NCI-H460 (cell line): Measurements from ENCODE around the gene KLF4. TPM values are rescaled to one million over a fixed set of nuclear protein-coding genes. Genes with fewer than 3 reads are reported as not detected.
"Not testable (repeated sequence)": the region's sequence is repeated elsewhere in the genome, so short reads cannot be mapped to it uniquely, and the experiment has no call there.

Experiments used
- DNase-seq: peaks from one replicate; pipeline ENCODE4 v3.0.0-alpha.2; 2016; ENCODE audit warnings: low read depth; ENCODE audit errors: extremely low read depth
- polyA plus RNA-seq: library from polyadenylated mRNA; depleted of rRNA; stranded (reverse); fragments of >200 nt; gene quantifications from 2 replicates; pipeline ENCODE4 v1.2.3, GENCODE V29; 2014; cell fraction: nucleus; rRNA removed
- total RNA-seq: library from RNA; depleted of rRNA; stranded (reverse); fragments of >200 nt; shearing (Covaris generic); gene quantifications from 2 replicates; pipeline ENCODE4 v1.2.3, GENCODE V29; 2014; rRNA removed

KLF4 gene
- 95.9 and 100 TPM in 2 replicates for total RNA-seq
- polyA plus RNA-seq: 81.5 and 87.6 TPM in 2 replicates

GRCh38 chr9:107489687-107490605 lies at the start of gene KLF4:
KLF4 (minus strand) TSS chr9:107489769; CDS start chr9:107489172, 597 bp downstream.
- peak; percentile 96 for DNase-seq

- no peak for DNase-seq
These were observed 46.9 kb upstream of the KLF4 start for GRCh38 chr9:107536462-107536861.

DNA sequence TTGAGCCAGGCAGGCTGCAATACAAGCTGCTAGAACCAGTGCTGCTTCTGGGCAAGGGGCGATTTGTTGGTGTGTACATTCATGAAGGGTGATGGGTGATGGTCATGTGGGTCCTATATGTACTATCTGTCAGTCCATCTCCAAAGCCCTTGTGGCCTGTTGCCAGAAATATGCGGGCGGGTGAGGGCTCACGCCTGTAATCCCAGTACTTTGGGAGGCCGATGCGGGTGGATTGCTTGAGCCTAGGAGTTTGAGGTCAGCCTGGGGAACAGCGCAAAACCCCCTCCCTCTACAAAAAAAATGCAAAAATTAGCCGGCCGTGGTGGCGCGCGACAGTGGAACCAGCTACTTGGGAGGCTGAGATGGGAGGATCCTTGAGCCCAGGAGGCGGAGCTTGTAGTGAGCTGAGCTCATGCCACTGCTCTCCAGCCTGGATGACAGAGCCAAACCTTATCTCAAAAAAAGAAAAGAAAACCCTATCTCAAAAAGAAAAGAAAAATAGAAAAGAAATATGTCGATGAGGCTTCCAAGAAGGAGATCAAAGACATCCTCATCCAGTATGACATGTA lies 45.0 kb upstream of the KLF4 start:
- DNase-seq: no peak

DNA sequence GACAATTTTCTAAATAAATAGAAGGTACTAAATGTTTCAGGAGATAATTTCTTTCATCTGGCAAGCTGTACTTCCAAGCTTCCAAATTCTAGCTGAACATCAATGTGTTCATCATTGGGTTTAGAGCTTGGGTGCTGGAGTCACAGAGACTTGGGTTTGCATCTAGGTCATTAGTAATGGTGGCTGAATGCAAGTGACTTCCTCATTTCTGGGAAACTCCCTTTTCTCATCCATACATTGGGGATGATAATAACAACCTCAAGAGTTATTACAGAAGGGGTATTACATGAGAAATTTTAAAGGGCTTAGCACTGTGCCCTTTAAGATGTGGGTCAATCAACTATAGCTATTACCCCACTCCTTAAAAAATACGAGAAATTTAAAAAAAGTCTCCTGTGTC lies 41.1 kb upstream of the KLF4 start:
- no peak for DNase-seq

DNA sequence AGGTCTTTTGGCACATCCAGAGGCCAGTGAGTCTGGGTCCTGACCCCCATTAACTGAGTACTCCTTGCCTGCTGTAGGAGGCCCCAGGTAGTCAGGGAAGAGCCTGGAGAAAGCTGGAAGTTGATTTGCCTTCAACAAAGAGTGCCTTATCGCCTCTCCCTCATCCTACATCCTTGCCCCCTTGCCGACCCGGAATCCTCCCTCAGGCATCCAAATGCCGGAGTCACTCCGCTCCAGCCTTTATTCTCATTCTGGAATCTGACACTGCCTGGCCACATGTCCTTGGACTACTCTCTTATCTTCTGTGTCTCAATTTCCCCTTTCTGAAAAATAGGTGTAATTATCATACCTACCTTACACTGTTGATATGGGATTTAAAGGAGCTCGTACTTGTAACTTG lies 39.1 kb upstream of the KLF4 start:
- DNase-seq: no peak

- no peak for DNase-seq
These were observed 34.0 kb upstream of the KLF4 start for GRCh38 chr9:107523539-107523938.

DNA sequence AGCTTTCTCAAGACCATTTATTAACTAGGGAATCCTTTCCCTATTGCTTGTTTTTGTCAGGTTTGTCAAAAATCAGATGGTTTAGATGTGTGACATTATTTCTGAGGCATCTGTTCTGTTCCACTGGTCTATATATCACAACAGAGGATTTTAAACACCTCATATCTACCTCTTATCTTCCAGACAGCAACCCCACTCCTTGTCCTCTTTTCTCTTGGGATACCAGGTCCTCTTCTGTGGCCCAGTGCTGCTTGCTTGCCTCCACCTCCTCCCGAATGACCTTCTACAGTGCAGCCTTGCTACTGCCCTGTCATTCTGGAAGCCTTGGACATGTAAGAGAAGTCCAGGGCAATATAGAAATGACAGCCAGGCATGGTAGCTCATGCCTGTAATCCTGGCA lies 30.6 kb upstream of the KLF4 start:
- DNase-seq: no peak

DNA sequence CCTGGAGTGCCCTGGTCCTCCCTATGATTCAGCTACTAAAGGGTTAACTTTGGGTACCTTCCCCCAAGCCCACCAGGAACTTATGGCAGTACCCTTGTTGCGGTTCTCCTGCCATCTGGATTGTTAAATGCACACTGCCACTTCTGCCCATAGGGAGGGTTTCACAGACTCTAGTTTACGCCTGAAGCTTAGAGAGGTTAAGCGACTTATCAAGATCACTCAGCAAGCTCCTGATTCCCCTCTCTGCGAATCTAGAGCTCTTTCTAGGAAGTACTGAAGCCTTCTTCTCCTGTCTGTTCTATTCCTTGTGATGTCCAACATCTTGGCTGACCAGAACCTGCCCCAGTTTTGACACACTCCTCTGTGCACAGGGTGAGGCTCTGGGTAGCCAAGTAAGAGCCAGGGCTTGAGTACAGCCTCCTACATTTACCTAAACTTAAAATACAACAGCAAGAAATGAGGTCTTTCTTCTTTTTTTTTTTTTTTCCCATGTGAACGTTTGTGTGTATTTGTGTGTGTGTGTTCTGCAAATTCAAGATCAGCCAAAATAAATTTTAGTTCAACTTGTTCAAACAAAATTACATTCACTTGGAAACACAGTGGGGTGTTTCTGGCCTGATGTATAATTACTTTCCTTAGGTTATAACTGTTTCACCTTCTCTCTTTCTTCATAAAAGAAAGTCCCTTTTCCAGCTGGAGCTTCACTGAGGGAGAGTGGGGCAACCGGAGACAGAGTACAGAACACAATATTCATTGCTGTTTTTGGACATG lies 28.7 kb upstream of the KLF4 start:
- DNase-seq: no peak

DNA sequence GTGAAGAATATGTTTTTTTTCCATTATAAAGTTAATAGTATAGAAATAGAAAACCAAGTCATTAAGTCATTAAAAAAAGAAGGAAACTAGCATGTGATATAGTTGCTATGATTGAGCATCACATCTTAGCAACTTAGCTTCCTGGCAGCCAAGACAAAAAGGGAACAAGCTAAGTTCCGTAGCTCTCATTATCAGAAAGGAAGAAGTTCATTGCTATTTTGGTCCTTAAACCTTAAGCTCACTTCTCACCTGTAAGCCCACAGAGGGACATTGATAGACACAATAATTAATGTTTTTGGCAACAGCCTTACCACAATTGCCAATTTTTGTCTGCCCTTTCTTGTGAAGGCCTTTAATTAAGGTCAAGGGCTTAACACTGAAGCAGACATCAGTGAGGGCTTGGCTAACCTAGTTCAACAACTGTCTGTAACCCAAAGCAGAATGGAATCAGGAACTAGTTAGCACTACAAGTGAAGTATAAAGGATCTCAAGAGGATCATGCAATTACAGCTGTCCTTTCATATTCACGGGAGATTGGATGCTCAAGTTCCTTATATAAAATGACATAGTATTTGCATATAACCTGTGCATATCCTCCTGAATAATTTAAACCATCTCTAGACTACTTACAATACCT lies 24.0 kb upstream of the KLF4 start:
- DNase-seq: no peak

DNA sequence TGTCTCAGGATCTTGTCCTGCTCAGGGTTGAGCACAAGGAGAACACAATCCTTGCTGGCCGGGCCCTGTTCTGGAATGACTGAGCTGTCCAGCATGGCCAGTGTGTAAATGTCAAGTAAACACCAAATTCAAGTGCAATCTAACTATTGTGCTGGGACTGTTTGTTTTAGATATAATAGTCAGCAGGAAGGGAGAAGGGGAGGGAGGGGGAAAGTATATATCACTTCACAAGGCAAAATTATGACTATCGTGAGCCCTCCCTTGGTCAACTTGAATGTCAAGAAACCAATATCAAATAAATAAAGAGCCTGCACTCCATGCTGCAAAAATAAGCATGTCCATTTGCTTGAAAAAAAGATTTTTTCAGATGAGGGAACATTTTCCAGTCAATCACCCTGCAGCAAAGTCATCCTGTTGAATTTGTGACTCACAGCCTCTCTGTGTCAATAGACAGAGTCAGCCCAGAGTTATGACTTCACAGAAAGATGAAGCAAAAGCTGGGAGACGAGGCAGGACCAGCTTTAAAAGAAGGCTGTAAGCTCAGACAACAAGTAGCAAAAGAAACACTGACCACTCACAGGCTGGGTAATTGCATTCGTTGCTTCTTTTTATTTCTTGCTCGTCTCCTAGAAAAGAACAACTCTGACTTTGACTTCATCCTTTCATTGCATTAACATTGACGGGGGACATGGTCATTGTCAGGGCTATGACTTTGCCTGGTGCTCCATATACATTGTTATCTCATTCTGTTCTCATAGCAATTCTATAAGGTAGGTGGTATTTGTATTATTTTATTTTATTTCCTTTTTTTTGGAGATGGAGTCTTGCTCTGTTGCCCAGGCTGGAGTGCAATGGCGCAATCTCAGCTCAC lies 15.3 kb upstream of the KLF4 start:
- DNase-seq: peak; percentile 95

DNA sequence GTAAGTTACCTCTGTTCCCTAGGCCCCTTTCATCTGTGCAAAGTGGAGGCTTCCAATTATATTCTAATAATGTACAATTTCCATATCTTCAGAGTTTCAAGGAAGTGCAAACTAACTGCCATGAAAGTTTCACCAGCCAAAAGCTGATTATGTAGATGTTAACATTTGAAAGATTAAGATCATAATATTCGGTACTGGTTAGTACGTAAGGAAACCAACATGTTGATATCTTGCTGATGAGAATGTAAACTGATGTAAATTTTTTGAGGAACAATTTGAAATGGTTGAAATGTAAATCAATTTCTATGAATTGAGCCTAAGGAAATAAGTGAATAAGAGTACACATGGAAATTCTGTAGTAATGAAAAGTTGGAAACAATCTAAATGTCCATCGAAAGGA lies 12.9 kb upstream of the KLF4 start:
- DNase-seq: no peak

- DNase-seq: not testable (repeated sequence)
These were observed 11.0 kb upstream of the KLF4 start for GRCh38 chr9:107500421-107501200.

DNA sequence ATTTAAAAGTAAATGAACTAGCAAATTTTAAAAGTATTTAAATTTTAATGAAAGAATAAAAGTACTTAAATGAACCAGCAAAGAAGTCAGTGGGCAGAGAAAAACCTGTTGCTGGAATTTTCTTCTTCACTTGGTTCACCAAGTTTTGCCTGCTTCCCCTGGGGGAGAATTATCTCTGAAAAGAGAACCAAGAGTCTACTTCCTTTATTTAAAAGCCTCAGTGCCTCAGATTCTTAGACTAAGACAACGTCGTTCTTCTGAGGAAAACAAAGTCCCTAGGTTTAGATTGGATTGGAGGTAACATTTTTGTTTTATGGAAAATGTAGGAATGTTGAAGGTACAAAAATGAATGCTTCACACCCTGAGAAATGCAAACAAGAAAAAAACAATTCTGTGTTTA lies 7.4 kb upstream of the KLF4 start:
- no peak for DNase-seq

DNA sequence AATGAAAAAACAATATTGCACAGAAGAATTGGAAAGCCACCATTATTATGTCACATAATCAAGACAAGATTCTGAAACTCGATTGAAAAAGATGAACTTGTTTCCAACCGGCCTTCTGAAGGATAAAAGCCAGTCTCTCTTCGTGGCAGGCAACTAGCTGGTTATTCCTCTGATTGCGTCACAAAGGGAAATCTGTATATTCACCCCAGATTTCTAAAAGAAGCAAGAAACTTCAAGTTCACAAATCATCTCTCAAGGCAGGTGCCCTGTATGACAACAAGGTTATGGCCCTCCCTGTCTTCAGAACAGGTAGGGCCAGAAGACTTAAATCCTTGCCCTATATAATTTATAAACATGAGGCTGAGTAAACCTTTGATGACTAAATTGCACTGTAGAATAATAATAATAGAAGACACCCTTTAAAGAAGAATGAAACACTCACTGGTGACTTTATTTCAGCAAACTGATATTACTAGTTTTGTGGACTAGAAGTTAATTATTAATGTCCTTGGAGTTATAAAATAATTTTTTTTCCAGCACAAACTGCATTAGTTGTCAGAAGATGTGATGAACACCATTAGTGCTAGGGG lies 2.9 kb upstream of the KLF4 start:
- no peak for DNase-seq

GRCh38 chr9:107491081-107492053 lies 1.8 kb upstream of the KLF4 start:
- DNase-seq: no peak

GRCh38 chr9:107490606-107490970 lies 1.0 kb upstream of the KLF4 start:
- not testable (repeated sequence) for DNase-seq

- no peak for DNase-seq
These were observed 360 bp downstream of the KLF4 start for GRCh38 chr9:107489144-107489673.
